Spleen (tissue), 11 donors: ENCODE results near the gene CCDC152. TPM values are rescaled to one million over a fixed set of nuclear protein-coding genes. Genes with fewer than 3 reads are reported as not detected.

Experiments
- DNase-seq: peaks from one replicate; pipeline ENCODE4 v3.0.0-alpha.2; 2020
- H3K27ac ChIP-seq, 8 donors: fragments of 200-600 bp; sonication (generic) in 7 of 8; 1 replicate in 4 of 8; 2 replicates in 4 of 8; pipeline versions ENCODE4 v1.5.0 to v1.8.0; 2016 to 2021; ENCODE audit warnings: inconsistent platforms in 4 of 8, mild to moderate bottlenecking in 4 of 8, moderate library complexity in 1 of 8
- H3K27me3 ChIP-seq, 7 donors: fragments of 200-600 bp; sonication (generic) in 6 of 7; replicated peaks in 1 of 7; 1 replicate in 4 of 7; 2 replicates in 3 of 7; pipeline versions ENCODE4 v1.5.0 to v1.8.0; 2016 to 2021; ENCODE audit warnings: inconsistent platforms in 3 of 7, mild to moderate bottlenecking in 1 of 7
- H3K36me3 ChIP-seq, 6 donors: fragments of 200-600 bp; sonication (generic) in 5 of 6; 1 replicate in 4 of 6; 2 replicates in 2 of 6; pipeline versions ENCODE4 v1.5.0 to v1.8.0; 2016 to 2021; ENCODE audit warnings: inconsistent platforms in 2 of 6
- H3K4me1 ChIP-seq, 6 donors: fragments of 200-600 bp; sonication (generic) in 5 of 6; 1 replicate in 3 of 6; 2 replicates in 3 of 6; pipeline versions ENCODE4 v1.5.0 to v1.8.0; 2016 to 2021; ENCODE audit warnings: inconsistent platforms in 3 of 6
- H3K4me3 ChIP-seq, 8 donors: fragments of 200-600 bp; sonication (generic) in 7 of 8; 1 replicate in 4 of 8; 2 replicates in 4 of 8; pipeline versions ENCODE4 v1.5.0 to v1.8.0; 2016 to 2021; ENCODE audit warnings: inconsistent platforms in 4 of 8, mild to moderate bottlenecking in 4 of 8, moderate library complexity in 2 of 8
- H3K9me3 ChIP-seq, 8 donors: fragments of 200-600 bp; sonication (generic) in 7 of 8; 1 replicate in 4 of 8; 2 replicates in 4 of 8; pipeline versions ENCODE4 v1.5.0 to v1.8.0; 2016 to 2021; ENCODE audit warnings: inconsistent platforms in 4 of 8
- CTCF ChIP-seq, 11 experiments: fragments of 200-600 bp in 7 of 11; fragments of 450-650 bp in 4 of 11; sonication (generic) in 4 of 11; IDR thresholded peaks in 8 of 11; conservative IDR thresholded peaks in 3 of 11; 1 replicate in 7 of 11; 2 replicates in 4 of 11; pipeline versions ENCODE4 v1.4.0 to v1.8.0; 2016 to 2021; ENCODE audit warnings: antibody characterized with exemption in 11 of 11, inconsistent platforms in 4 of 11, mild to moderate bottlenecking in 1 of 11
- POLR2A ChIP-seq, 3 donors: fragments of 450-650 bp; IDR thresholded peaks; one replicate each; pipeline ENCODE4 v1.5.1; 2017; ENCODE audit warnings: antibody characterized with exemption in 3 of 3, mild to moderate bottlenecking in 1 of 3
- POLR2AphosphoS5 ChIP-seq, 3 donors: sonication (generic); formaldehyde crosslinking; IDR thresholded peaks; one replicate each; pipeline ENCODE4 v1.5.1; 2017; ENCODE audit warnings: antibody characterized with exemption in 3 of 3
- WGBS, 5 donors: extraction: QIAGEN DNeasy Blood & Tissue Kit in 3 of 5; methylation state at CpG; one replicate each; pipeline versions ENCODE4 v1.1.5 to v1.1.7; 2013 to 2018; 5-methylcytosine and 5-hydroxymethylcytosine counted together
- intact Hi-C: fragments of 100-400 bp; cut with DNase I; formaldehyde crosslinking; loops from one replicate; pipeline ENCODE4 v1.15.0; 2023; ENCODE audit warnings: low total_unique reads
- polyA plus RNA-seq, 3 donors: library from polyadenylated mRNA; stranded (reverse); fragments of 200-250 nt; gene quantifications; one replicate each; pipeline ENCODE4 v1.2.1, GENCODE V29; 2013
- total RNA-seq, 7 donors: library from RNA; depleted of rRNA in 3 of 7; stranded (reverse); fragments of >200 nt in 3 of 7; fragmentation: NEBNext Ultra II Directional in 4 of 7; extraction: Animal tissue kit (Norgen Biotek cat#: 25700) in 4 of 7; gene quantifications; one replicate each; pipeline versions ENCODE4 v1.1.0 to v1.2.1, GENCODE V29; 2016 to 2021
- donor health status: healthy with polysubstance abuse.
- donor health status: DM: no; HTN: no; CAD: no; lungs with moderate emphysema.
- donor health status: DM: no; HTN: no; CAD: no.
- donor health status: Bipolar disorder and iron deficiency.
- donor health status: healthy.
- donor health status: DM: no; HTN: no; CAD: no.
- donor health status: DM: yes; HTN: yes; CAD: no.

The CCDC152 gene
- total and polyA plus RNA-seq, 10 donors, result 0.46 to 3.4 (median 1.8) TPM

GRCh38 chr5:42779083-42779482 lies 22.5 kb downstream of the CCDC152 start:
- Histone ChIP-seq H3K4me3 (no peak overlapping the region), H3K27ac (no peak overlapping the region), H3K27me3 (no peaks in the 10 kb centered on the region), H3K4me1 (no peaks in the 10 kb centered on the region), H3K36me3 (no peaks in the 10 kb centered on the region), H3K9me3 (no peaks in the 10 kb centered on the region)
- no peak for DNase-seq
- TF ChIP-seq POLR2AphosphoS5 (IDR thresholded peaks at IDR 0.05) (no peak), POLR2A (IDR thresholded peaks at IDR 0.05) (no peak), CTCF (IDR thresholded peaks at IDR 0.05 in 8 of 11, conservative IDR thresholded peaks at IDR 0.05 in 3 of 11) (no peak)
- intact Hi-C loops, result no loop called here
- 57 to 91% (median 77%) methylated on average over 1 of the region's 1 CpG for WGBS, 5 donors

- intact Hi-C loops, result no loop called here
- Histone ChIP-seq H3K27me3 (no peaks in the 10 kb centered on the region), H3K4me3 (no peak overlapping the region), H3K27ac (no peak overlapping the region), H3K4me1 (no peaks in the 10 kb centered on the region), H3K9me3 (peaks cover 0 to 24% (median 17%) of the 10 kb centered on the region in 8 donors), H3K36me3 (no peaks in the 10 kb centered on the region)
- no peak for TF ChIP-seq CTCF (IDR thresholded peaks at IDR 0.05 in 8 of 11, conservative IDR thresholded peaks at IDR 0.05 in 3 of 11)
- TF ChIP-seq POLR2A (IDR thresholded peaks at IDR 0.05), result no peak
- no peak for TF ChIP-seq POLR2AphosphoS5 (IDR thresholded peaks at IDR 0.05)
- 85 to 91% (median 89%) methylated on average over 1 of the region's 1 CpG for WGBS, 5 donors
- DNase-seq, result no peak
Observed at GRCh38 chr5:42781584-42781983, 25.0 kb downstream of the CCDC152 start.

- Histone ChIP-seq H3K36me3 (no peaks in the 10 kb centered on the region), H3K4me1 (no peaks in the 10 kb centered on the region), H3K9me3 (peaks cover 3 to 50% (median 40%) of the 10 kb centered on the region in 8 donors), H3K4me3 (no peak overlapping the region), H3K27me3 (no peaks in the 10 kb centered on the region), H3K27ac (no peak overlapping the region)
- DNase-seq, result no peak
- TF ChIP-seq CTCF (IDR thresholded peaks at IDR 0.05 in 8 of 11, conservative IDR thresholded peaks at IDR 0.05 in 3 of 11), result no peak
- TF ChIP-seq POLR2AphosphoS5 (IDR thresholded peaks at IDR 0.05), result no peak
- no peak for TF ChIP-seq POLR2A (IDR thresholded peaks at IDR 0.05)
- 86 to 96% (median 93%) methylated on average over 1 of the region's 1 CpG for WGBS, 5 donors
- intact Hi-C loops, result no loop called here
Observed at GRCh38 chr5:42784132-42784531, 27.5 kb downstream of the CCDC152 start.

GRCh38 chr5:42785756-42786155 lies 29.1 kb downstream of the CCDC152 start:
- 89 to 98% (median 93%) methylated on average over 4 of the region's 4 CpGs for WGBS, 5 donors
- intact Hi-C loops, result no loop called here
- peaks cover 3 to 57% (median 41%) of the 10 kb centered on the region in 8 donors for H3K9me3 ChIP-seq
- DNase-seq, result no peak
- no peaks in the 10 kb centered on the region for H3K36me3 ChIP-seq
- H3K4me1 ChIP-seq, result no peaks in the 10 kb centered on the region
- no peak for TF ChIP-seq CTCF (IDR thresholded peaks at IDR 0.05 in 8 of 11, conservative IDR thresholded peaks at IDR 0.05 in 3 of 11)
- no peak for TF ChIP-seq POLR2AphosphoS5 (IDR thresholded peaks at IDR 0.05)
- no peak for TF ChIP-seq POLR2A (IDR thresholded peaks at IDR 0.05)
- H3K27ac ChIP-seq, result no peak overlapping the region
- H3K27me3 ChIP-seq, result no peaks in the 10 kb centered on the region
- H3K4me3 ChIP-seq, result no peak overlapping the region
